Activated naive CD8-positive, alpha-beta T cell treated with anti-CD3 and anti-CD28 coated beads, Interleukin-2, amount 10 ng/mL, durations not matched to agents 7 days and 5 days (primary cell): ENCODE results near the gene PIP4K2C. TPM values are rescaled to one million over a fixed set of nuclear protein-coding genes. Genes with fewer than 3 reads are reported as not detected.
"Not testable (repeated sequence)": the region's sequence is repeated elsewhere in the genome, so short reads cannot be mapped to it uniquely, and the experiment has no call there.

Experiments
- ATAC-seq: fragments of 150-1000 bp; cut with Tn5 transposase; one replicate; pipeline ENCODE4 v1.10.0; 2021; ENCODE audit warnings: low read depth, moderate library complexity
- POLR2A ChIA-PET: fragments of 350-600 bp; sonication (Branson Sonifier 250); formaldehyde crosslinking; loops from one replicate; lab custom pipeline; 2021; ENCODE audit warnings: antibody characterized with exemption; lab: Charles Lee
- DNase-seq: peaks from one replicate; pipeline ENCODE4 v3.0.0; 2021
- H3K27ac Mint-ChIP-seq: one replicate; pipeline ENCODE4 v1.8.0; 2022; ENCODE audit warnings: mild to moderate bottlenecking, mixed read lengths
- H3K27me3 Mint-ChIP-seq: one replicate; pipeline ENCODE4 v1.8.0; 2022; ENCODE audit warnings: mild to moderate bottlenecking, moderate library complexity, mixed read lengths
- H3K36me3 Mint-ChIP-seq: one replicate; pipeline ENCODE4 v1.8.0; 2021; ENCODE audit warnings: mild to moderate bottlenecking, mixed read lengths
- H3K4me1 Mint-ChIP-seq: one replicate; pipeline ENCODE4 v1.8.0; 2021; ENCODE audit warnings: mixed read lengths
- H3K4me3 Mint-ChIP-seq: one replicate; pipeline ENCODE4 v1.8.0; 2022; ENCODE audit warnings: mild to moderate bottlenecking, moderate library complexity, mixed read lengths
- H3K9me3 Mint-ChIP-seq: one replicate; pipeline ENCODE4 v1.8.0; 2021; ENCODE audit warnings: mixed read lengths
- total RNA-seq, 2 experiments: library from RNA; stranded (reverse); gene quantifications; one replicate each; pipeline ENCODE4 v1.2.3, GENCODE V29; 2021

PIP4K2C gene
- total RNA-seq, 2 experiments from 2014 or later: 21.6 to 24.1 TPM

- peaks cover 41% of the 10 kb centered on the region for H3K27me3 Mint-ChIP-seq
Observed at GRCh38 chr12:57638096-57638495, 47.1 kb downstream of the PIP4K2C start.

DNA sequence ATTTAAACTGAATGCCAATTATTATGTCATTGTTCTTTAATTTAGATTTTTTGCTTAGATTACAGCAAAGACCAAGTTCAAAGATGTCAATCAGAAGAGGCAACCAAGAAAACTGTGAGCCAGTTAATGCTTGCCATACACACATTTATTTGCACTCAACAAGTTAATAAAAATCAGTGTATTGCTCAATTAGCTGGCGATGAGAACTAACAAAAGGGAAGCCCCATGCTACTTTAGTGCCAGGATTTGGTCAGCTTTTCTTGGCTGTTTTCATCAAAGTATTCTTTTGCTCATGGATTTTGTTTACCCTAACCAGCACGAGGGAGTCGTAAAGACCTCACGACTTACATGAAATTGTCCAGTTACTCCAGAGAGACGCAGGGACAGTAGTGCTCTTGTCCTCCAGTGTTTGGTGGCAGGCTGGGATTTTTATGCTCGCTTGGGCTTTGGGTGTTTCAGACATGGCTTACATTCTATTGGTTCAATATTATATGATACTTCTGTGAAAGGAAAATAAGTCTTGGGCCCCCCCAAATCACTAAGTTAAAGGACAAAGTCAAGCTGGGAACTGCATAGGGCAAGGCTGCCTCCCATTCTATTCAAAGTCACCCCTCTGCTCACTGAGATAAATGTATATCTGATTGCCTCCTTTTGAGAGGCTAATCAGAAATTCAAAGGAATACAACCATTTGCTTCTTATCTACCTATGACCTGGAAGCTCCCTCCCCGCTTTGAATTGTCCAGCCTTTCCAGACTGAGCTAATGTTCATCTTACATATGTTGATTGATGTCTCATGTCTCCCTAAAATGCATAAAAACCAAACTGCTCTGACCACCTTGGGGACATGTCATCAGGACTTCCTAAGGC lies 49.4 kb downstream of the PIP4K2C start:
- H3K27ac Mint-ChIP-seq: no peak overlapping the region
- H3K4me1 Mint-ChIP-seq: no peaks in the 10 kb centered on the region
- POLR2A ChIA-PET: no interaction called here
- DNase-seq (no peak), ATAC-seq (no peak)
- H3K4me3 Mint-ChIP-seq: no peak overlapping the region
- no peaks in the 10 kb centered on the region for H3K9me3 Mint-ChIP-seq
- peaks cover 31% of the 10 kb centered on the region for H3K27me3 Mint-ChIP-seq
- H3K36me3 Mint-ChIP-seq: no peaks in the 10 kb centered on the region

More at GRCh38 chr12:57638096-57638495, 47.1 kb downstream of the PIP4K2C start:
- peaks cover 5% of the 10 kb centered on the region for H3K4me1 Mint-ChIP-seq
- no peaks in the 10 kb centered on the region for H3K9me3 Mint-ChIP-seq
- no peak overlapping the region for H3K27ac Mint-ChIP-seq
- no peak overlapping the region for H3K4me3 Mint-ChIP-seq
- ATAC-seq: no peak
- POLR2A ChIA-PET: interaction anchor here (0.6 kb wide), 1 partner anchor 55 kb away, joined by 3 read pairs; no protein-coding TSS in a partner anchor
- DNase-seq: no peak
- no peaks in the 10 kb centered on the region for H3K36me3 Mint-ChIP-seq

DNA sequence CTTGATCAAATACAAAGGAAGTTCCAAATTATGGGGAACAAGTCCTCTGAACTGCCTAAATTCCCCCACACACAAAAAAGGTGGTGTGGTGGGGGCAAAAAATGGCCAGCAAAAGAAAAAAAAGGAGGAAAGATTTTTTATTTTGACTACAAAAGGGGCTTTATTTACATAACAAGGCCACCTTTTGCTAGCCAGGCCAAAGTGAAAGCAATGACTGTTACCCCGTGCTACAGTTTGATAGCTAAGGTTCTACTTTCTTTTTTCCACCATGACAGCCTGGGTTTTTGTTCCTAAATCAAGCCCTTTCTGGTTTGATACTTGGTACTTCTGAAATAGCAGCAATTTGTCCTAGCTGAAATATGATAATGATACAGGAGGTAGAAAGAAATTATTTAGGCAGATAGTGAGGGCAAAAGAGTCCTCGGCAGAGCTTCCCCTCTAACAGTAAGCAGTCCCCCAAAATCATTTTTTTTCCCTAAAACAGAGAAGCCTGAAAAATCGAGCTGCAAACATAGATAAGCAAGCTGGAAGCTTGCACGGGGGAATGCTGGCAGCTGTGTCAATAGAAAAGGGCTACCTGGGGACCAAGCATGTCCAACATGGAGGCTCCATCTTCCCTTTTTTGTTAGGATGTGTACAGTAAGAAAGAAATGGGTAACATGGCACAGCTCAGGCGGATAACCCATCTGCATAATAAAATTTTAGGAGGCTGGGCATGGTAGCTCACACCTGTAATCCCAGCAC lies 50.9 kb downstream of the PIP4K2C start:
- no peak overlapping the region for H3K27ac Mint-ChIP-seq
- peaks cover 2% of the 10 kb centered on the region for H3K9me3 Mint-ChIP-seq
- ATAC-seq: no peak
- H3K4me1 Mint-ChIP-seq: no peaks in the 10 kb centered on the region
- POLR2A ChIA-PET: no interaction called here
- H3K4me3 Mint-ChIP-seq: no peak overlapping the region
- H3K36me3 Mint-ChIP-seq: no peaks in the 10 kb centered on the region
- no peak for DNase-seq
- peaks cover 26% of the 10 kb centered on the region for H3K27me3 Mint-ChIP-seq

- POLR2A ChIA-PET, H3K27me3 Mint-ChIP-seq, H3K4me3 Mint-ChIP-seq, DNase-seq, ATAC-seq, H3K4me1 Mint-ChIP-seq, H3K9me3 Mint-ChIP-seq, H3K36me3 Mint-ChIP-seq, H3K27ac Mint-ChIP-seq: not testable (repeated sequence)
Observed at GRCh38 chr12:57645990-57646658, 55.1 kb downstream of the PIP4K2C start.

GRCh38 chr12:57646659-57647049 lies 55.7 kb downstream of the PIP4K2C start:
- H3K27me3 Mint-ChIP-seq, POLR2A ChIA-PET, DNase-seq, H3K4me1 Mint-ChIP-seq, H3K4me3 Mint-ChIP-seq, H3K36me3 Mint-ChIP-seq, H3K27ac Mint-ChIP-seq, H3K9me3 Mint-ChIP-seq, ATAC-seq: not testable (repeated sequence)

Other genes with a start within 250 kb of the PIP4K2C start
- gene R3HDM2, start 160.1 kb upstream of the PIP4K2C start, total RNA-seq: 10 to 100 TPM; 91.5 to 97.1 TPM
- gene INHBC, start 156.4 kb upstream of the PIP4K2C start, total RNA-seq: under 1 TPM in 1 of 2 experiments, not detected in 1; 0.14 TPM
- not detected for gene INHBE, start 135.9 kb upstream of the PIP4K2C start, total RNA-seq
- gene GLI1, start 131.4 kb upstream of the PIP4K2C start, total RNA-seq: under 1 TPM; 0.54 to 0.86 TPM
- gene ARHGAP9, start 111.3 kb upstream of the PIP4K2C start, total RNA-seq: 100 to 1,000 TPM; 282 to 304 TPM
- gene MARS1, start 103.1 kb upstream of the PIP4K2C start, total RNA-seq: 100 to 1,000 TPM; 293 to 306 TPM
- 10 to 100 TPM; 34.4 to 37.2 TPM for gene DDIT3, start 70.7 kb upstream of the PIP4K2C start, total RNA-seq
- gene MBD6, start 68.4 kb upstream of the PIP4K2C start, total RNA-seq: 10 to 100 TPM; 94.2 to 96.7 TPM
- gene DCTN2, start 44.0 kb upstream of the PIP4K2C start, total RNA-seq: 10 to 100 TPM; 81.0 to 84.4 TPM
- 1 to 10 TPM; 1.4 to 1.6 TPM for gene KIF5A, start 41.1 kb upstream of the PIP4K2C start, total RNA-seq
- 10 to 100 TPM; 31.5 to 32.8 TPM for gene DTX3, start 13.6 kb downstream of the PIP4K2C start, total RNA-seq
- gene ARHGEF25, start 20.2 kb downstream of the PIP4K2C start, total RNA-seq: 1 to 10 TPM; 1.3 to 1.4 TPM
- under 1 TPM; 0.65 to 0.80 TPM for gene B4GALNT1, start 42.0 kb downstream of the PIP4K2C start, total RNA-seq
- 100 to 1,000 TPM; 135 to 140 TPM for gene OS9, start 102.9 kb downstream of the PIP4K2C start, total RNA-seq
- 10 to 100 TPM; 68.3 to 71.6 TPM for gene AGAP2, start 147.6 kb downstream of the PIP4K2C start, total RNA-seq
- 10 to 100 TPM; 19.6 to 23.2 TPM for gene TSPAN31, start 153.8 kb downstream of the PIP4K2C start, total RNA-seq
- gene CDK4, start 161.1 kb downstream of the PIP4K2C start, total RNA-seq: 100 to 1,000 TPM in 1 of 2 experiments, 10 to 100 TPM in 1; 98.4 to 100 TPM
- gene MARCHF9, start 163.9 kb downstream of the PIP4K2C start, total RNA-seq: 10 to 100 TPM; 37.1 to 38.3 TPM
- gene CYP27B1, start 175.9 kb downstream of the PIP4K2C start, total RNA-seq: 1 to 10 TPM; 2.4 to 2.6 TPM
- 10 to 100 TPM; 13.9 to 14.9 TPM for gene METTL1, start 180.9 kb downstream of the PIP4K2C start, total RNA-seq
- 1 to 10 TPM; 3.8 to 4.1 TPM for gene EEF1AKMT3, start 181.4 kb downstream of the PIP4K2C start, total RNA-seq
- gene TSFM, start 191.6 kb downstream of the PIP4K2C start, total RNA-seq: 10 to 100 TPM; 23.0 to 24.4 TPM
- gene AVIL, start 227.5 kb downstream of the PIP4K2C start, total RNA-seq: 1 to 10 TPM; 5.0 to 7.1 TPM